Measurements from ENCODE around the gene MCRIP2. TPM values are rescaled to one million over a fixed set of nuclear protein-coding genes. Genes with fewer than 3 reads are reported as not detected.

The MCRIP2 gene
- total and polyA plus RNA-seq, 2 of the 8 experiments (the other 6 are each of a cell fraction or from before 2014, with no cell fraction given) = 45.4 to 75.5 TPM

- Histone ChIP-seq H2BK5ac (ENCODE audit: low read depth, low read length) (no peak overlapping the region), H3K23me2 (ENCODE audit: low read depth, low read length) (no peaks in the 10 kb centered on the region), H3K56ac (replicated peaks; ENCODE audit: insufficient read length, low read depth, low read length) (no peak overlapping the region), H2AFZ (ENCODE audit: low read length) (no peak overlapping the region), H3K4me1 (replicated peaks in 1 of 4; ENCODE audit: control insufficient read depth in 3 of 4, insufficient read depth in 4 of 4, low read length in 3 of 4) (no peaks in the 10 kb centered on the region; a peak in 1 of 7 replicates), H3K14ac (ENCODE audit: insufficient read length) (no peak overlapping the region), H3K9ac (replicated peaks in 1 of 4; ENCODE audit: extremely low read depth in 1 of 4, low read depth in 3 of 4, low read length in 3 of 4) (no peak overlapping the region), H3K4me3 (ENCODE audit: extremely low read depth in 1 of 4, insufficient read depth in 2 of 4, low read depth in 3 of 4, low read length in 4 of 4) (no peak overlapping the region), H4K20me1 (replicated peaks in 1 of 2; ENCODE audit: control insufficient read depth in 1 of 2, insufficient read depth in 2 of 2, low read length in 2 of 2) (peaks cover 0 to 9% of the 10 kb centered on the region in 2 experiments), H3K27ac (ENCODE audit: low read depth, low read length) (no peak overlapping the region), H3K23ac (ENCODE audit: insufficient read length) (no peak overlapping the region), H3K36me3 (ENCODE audit: control insufficient read depth in 2 of 4, insufficient read depth in 4 of 4, low read length in 3 of 4) (no peaks in the 10 kb centered on the region), H3K18ac (ENCODE audit: extremely low read depth, low read length) (no peak overlapping the region), H3K4ac (replicated peaks; ENCODE audit: insufficient read length, low read depth, low read length) (no peak overlapping the region), H3K4me2 (ENCODE audit: insufficient read depth in 1 of 2, low read depth in 2 of 2, low read length in 2 of 2) (no peak overlapping the region), H2BK12ac (ENCODE audit: low read depth, low read length) (no peak overlapping the region), H2BK120ac (replicated peaks; ENCODE audit: low read depth, low read length) (no peak overlapping the region), H4K5ac (ENCODE audit: insufficient read length, low read depth, low read length) (no peak overlapping the region), H2BK20ac (ENCODE audit: low read length) (no peak overlapping the region), H2AK5ac (ENCODE audit: low read depth, low read length) (no peak overlapping the region), H4K91ac (replicated peaks; ENCODE audit: insufficient read length, low read length) (no peak overlapping the region), H3K27me3 (replicated peaks in 1 of 4; ENCODE audit: control insufficient read depth in 3 of 4, extremely low read depth in 1 of 4, insufficient read depth in 3 of 4, low read length in 3 of 4) (no peaks in the 10 kb centered on the region), H4K8ac (ENCODE audit: extremely low read depth, insufficient read depth, low read length) (no peak overlapping the region), H3K79me2 (ENCODE audit: control insufficient read depth in 1 of 2, insufficient read depth in 2 of 2, low read length in 2 of 2) (peaks cover 0 to 2% of the 10 kb centered on the region in 2 experiments; a peak in 2 of 4 replicates), H3K9me3 (ENCODE audit: insufficient read depth in 2 of 2, low read depth in 1 of 2, low read length in 1 of 2) (peaks cover 7 to 9% of the 10 kb centered on the region in 2 experiments; a peak in 3 of 4 replicates), H2BK15ac (ENCODE audit: low read length) (no peak overlapping the region), H3K79me1 (ENCODE audit: low read depth, low read length) (peaks cover 6% of the 10 kb centered on the region)
- ChIA-PET CTCF (ENCODE audit: partially characterized antibody) (interaction anchor here (1.1 to 5.2 kb wide), 3 partner anchors 13 to 216 kb away, joined by 3 to 29 read pairs (median 22); no protein-coding TSS in a partner anchor), POLR2A (ENCODE audit: partially characterized antibody) (interaction anchor here (1.2 to 1.5 kb wide), 2 partner anchors 20 to 23 kb away, joined by 4 to 5 read pairs; partner anchors contain the start of gene WFIKKN1)
- FAIRE-seq = no peak
- DNase-seq (ENCODE audit: low read depth in 1 of 2, low spot score in 2 of 2) = no peak
- no peak for TF ChIP-seq FOSL1 (IDR thresholded peaks at IDR 0.05; ENCODE audit: insufficient read depth, low read depth, low read length)
- TF ChIP-seq RAD21 (IDR thresholded peaks at IDR 0.05 in 1 of 2, conservative IDR thresholded peaks at IDR 0.05 in 1 of 2; ENCODE audit: low read depth in 2 of 2, low read length in 2 of 2) = no peak
- TF ChIP-seq ATF3 (IDR thresholded peaks at IDR 0.05; ENCODE audit: insufficient read depth, low read depth, low read length) = no peak
- no peak for TF ChIP-seq JUN (IDR thresholded peaks at IDR 0.05; ENCODE audit: low read depth, low read length)
- TF ChIP-seq RFX5 (IDR thresholded peaks at IDR 0.05; ENCODE audit: borderline replicate concordance, low read depth, low read length) = no peak
- TF ChIP-seq KDM1A (IDR thresholded peaks at IDR 0.05; ENCODE audit: borderline replicate concordance, low read length) = no peak
- TF ChIP-seq EP300 (IDR thresholded peaks at IDR 0.05; ENCODE audit: borderline replicate concordance in 1 of 2, low read depth in 2 of 2, low read length in 2 of 2) = no peak
- WGBS, 2 experiments (ENCODE audit: extremely low coverage in 1 of 2, insufficient coverage in 1 of 2, insufficient read length in 1 of 2, insufficient replicate concordance in 2 of 2, low coverage in 1 of 2, low lambda C conversion rate in 2 of 2, missing lambda C conversion rate in 1 of 2) = 72% methylated on average over 10 of the region's 10 CpGs; no CpG with 5 or more reads in 1 of the 2 experiments
Measured at GRCh38 chr16:608019-608418, 33.6 kb upstream of the MCRIP2 start.

Data from H1 (cell line).